SU-DHL-6 (cell line): ENCODE data around the gene KLHL30.

Experiments used
- H2AFZ ChIP-seq: fragments of 200-600 bp; sonication (generic); 2 replicates; pipeline ENCODE4 v1.6.1; 2014; ENCODE audit warnings: low read depth, mild to moderate bottlenecking, moderate library complexity, mixed read lengths, antibody characterized with exemption, low read length; ENCODE audit not compliant: severe bottlenecking
- H3F3A ChIP-seq: fragments of 200-600 bp; shearing (Covaris generic); 2 replicates; pipeline ENCODE4 v1.6.0; 2016; ENCODE audit warnings: antibody characterized with exemption, mild to moderate bottlenecking; ENCODE audit not compliant: insufficient read depth
- H3K27ac ChIP-seq: fragments of 200-600 bp; sonication (generic); 2 replicates; pipeline ENCODE4 v1.5.1; 2016; ENCODE audit warnings: low read depth, mild to moderate bottlenecking, low read length, moderate library complexity, mixed read lengths
- H3K27me3 ChIP-seq: fragments of 200-600 bp; sonication (generic), shearing (Covaris generic); 2 replicates; pipeline ENCODE4 v1.6.0; 2014; ENCODE audit warnings: mild to moderate bottlenecking, low read length
- H3K36me3 ChIP-seq: fragments of 200-600 bp; sonication (generic); 2 replicates; pipeline ENCODE4 v1.6.1; 2014; ENCODE audit warnings: mild to moderate bottlenecking, low read length, mixed read lengths
- H3K4me2 ChIP-seq: fragments of 300-600, 200-600 bp; shearing (Covaris generic), sonication (generic); 2 replicates; pipeline ENCODE4 v1.6.0; 2014; ENCODE audit warnings: low read length, low read depth, mild to moderate bottlenecking; ENCODE audit not compliant: poor library complexity, severe bottlenecking
- H3K4me3 ChIP-seq: fragments of 200-600 bp; sonication (generic); 2 replicates; pipeline ENCODE4 v1.5.1; 2014; ENCODE audit warnings: antibody characterized with exemption, low read length, mild to moderate bottlenecking, mixed read lengths; ENCODE audit not compliant: insufficient read depth, poor library complexity, severe bottlenecking
- H3K79me2 ChIP-seq: fragments of 200-600 bp; sonication (generic); 2 replicates; pipeline ENCODE4 v1.6.1; 2014; ENCODE audit warnings: mild to moderate bottlenecking, low read length, moderate library complexity; ENCODE audit not compliant: insufficient read depth
- H3K9ac ChIP-seq: fragments of 200-600 bp; sonication (generic); 2 replicates; pipeline ENCODE4 v1.7.0; 2014; ENCODE audit warnings: mild to moderate bottlenecking, low read length
- H3K9me2 ChIP-seq: fragments of 200-600 bp; sonication (generic); replicated peaks from 2 replicates; pipeline ENCODE4 v1.6.1; 2014; ENCODE audit warnings: low read length; ENCODE audit not compliant: insufficient read depth
- H3K9me3 ChIP-seq: fragments of 200-600 bp; sonication (generic); 2 replicates; pipeline ENCODE4 v1.6.1; 2014; ENCODE audit warnings: low read length, mixed read lengths; ENCODE audit not compliant: insufficient read depth
- H4K20me1 ChIP-seq: fragments of 200-600 bp; sonication (generic); 2 replicates; pipeline ENCODE4 v1.6.1; 2014; ENCODE audit warnings: low read depth, mild to moderate bottlenecking, antibody characterized with exemption, low read length, moderate library complexity, mixed read lengths
- EZH2phosphoT487 ChIP-seq: fragments of 200-600 bp; sonication (generic), shearing (Covaris generic); conservative IDR thresholded peaks from 2 replicates; pipeline ENCODE4 v1.6.1; 2018; ENCODE audit warnings: mild to moderate bottlenecking, antibody characterized with exemption, low read length, moderate library complexity, mixed read lengths
- TF ChIP-seq, protein P1 (sequence below): fragments of 200-600 bp; sonication (generic); IDR thresholded peaks from one replicate; pipeline ENCODE4 v1.5.1; 2017; ENCODE audit warnings: antibody characterized with exemption, mild to moderate bottlenecking, low read length, moderate library complexity; ENCODE audit not compliant: insufficient read depth, poor library complexity, severe bottlenecking

Gene KLHL30

DNA sequence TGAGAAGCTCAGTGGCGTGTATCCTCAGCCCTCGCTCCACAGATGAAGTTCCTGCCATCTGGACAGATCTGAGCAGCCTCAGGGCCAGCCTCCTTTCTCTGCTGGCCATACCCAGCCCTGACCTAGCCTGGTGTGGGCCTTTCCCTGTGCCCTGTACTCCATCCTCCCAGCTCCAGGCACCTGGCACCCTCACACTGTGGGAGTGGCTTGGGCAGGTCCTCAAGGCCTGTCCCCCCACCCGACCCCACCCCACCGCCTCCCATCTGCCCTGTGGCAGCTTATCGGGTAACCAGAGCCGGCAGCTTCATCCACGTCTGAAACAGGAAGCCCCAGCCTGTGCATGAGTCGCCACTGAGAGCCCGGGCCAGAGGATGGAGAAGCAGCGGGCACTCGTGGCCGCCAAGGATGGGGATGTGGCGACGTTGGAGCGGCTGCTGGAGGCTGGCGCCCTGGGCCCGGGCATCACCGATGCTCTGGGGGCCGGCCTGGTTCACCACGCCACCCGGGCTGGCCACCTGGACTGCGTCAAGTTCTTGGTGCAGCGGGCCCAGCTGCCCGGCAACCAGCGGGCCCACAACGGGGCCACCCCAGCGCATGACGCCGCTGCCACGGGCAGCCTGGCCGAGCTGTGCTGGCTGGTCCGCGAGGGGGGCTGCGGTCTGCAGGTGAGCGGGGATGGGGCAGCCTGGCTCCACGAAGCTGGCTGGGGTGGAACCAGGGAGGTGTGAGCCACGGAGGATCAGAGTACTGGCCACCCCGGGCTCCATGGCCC lies 38.2 kb upstream of the KLHL30 start, which contains the start of gene ESPNL:
Gene ESPNL (plus strand): TSS at position 292 of the 772 bp plus-strand sequence. CDS start 80 bp downstream, at position 372.
- Histone ChIP-seq H3K9me2 (no peaks in the 10 kb centered on the region), H3K27ac (no peak within 1 kb of the TSS), H3K4me3 (no peak within 1 kb of the TSS), H3K9me3 (no peaks in the 10 kb centered on the region), H3K36me3 (no peaks in the 10 kb centered on the region), H3K27me3 (no peaks in the 10 kb centered on the region), H3F3A (0 out of 2 replicates have a peak, but pooled peaks cover 5% of the 10 kb centered on the region), H4K20me1 (no peaks in the 10 kb centered on the region), H3K9ac (no peak within 1 kb of the TSS), H3K4me2 (no peak within 1 kb of the TSS), H3K79me2 (no peaks in the 10 kb centered on the region), H2AFZ (no peak within 1 kb of the TSS)
- TF ChIP-seq EZH2phosphoT487: no peak
- TF ChIP-seq, protein P1, sequence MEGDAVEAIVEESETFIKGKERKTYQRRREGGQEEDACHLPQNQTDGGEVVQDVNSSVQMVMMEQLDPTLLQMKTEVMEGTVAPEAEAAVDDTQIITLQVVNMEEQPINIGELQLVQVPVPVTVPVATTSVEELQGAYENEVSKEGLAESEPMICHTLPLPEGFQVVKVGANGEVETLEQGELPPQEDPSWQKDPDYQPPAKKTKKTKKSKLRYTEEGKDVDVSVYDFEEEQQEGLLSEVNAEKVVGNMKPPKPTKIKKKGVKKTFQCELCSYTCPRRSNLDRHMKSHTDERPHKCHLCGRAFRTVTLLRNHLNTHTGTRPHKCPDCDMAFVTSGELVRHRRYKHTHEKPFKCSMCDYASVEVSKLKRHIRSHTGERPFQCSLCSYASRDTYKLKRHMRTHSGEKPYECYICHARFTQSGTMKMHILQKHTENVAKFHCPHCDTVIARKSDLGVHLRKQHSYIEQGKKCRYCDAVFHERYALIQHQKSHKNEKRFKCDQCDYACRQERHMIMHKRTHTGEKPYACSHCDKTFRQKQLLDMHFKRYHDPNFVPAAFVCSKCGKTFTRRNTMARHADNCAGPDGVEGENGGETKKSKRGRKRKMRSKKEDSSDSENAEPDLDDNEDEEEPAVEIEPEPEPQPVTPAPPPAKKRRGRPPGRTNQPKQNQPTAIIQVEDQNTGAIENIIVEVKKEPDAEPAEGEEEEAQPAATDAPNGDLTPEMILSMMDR: no peak

GRCh38 chr2:238100821-238101771 lies 37.4 kb upstream of the KLHL30 start:
- Histone ChIP-seq H3K9ac (no peak overlapping the region), H3K36me3 (no peaks in the 10 kb centered on the region), H4K20me1 (no peaks in the 10 kb centered on the region), H3K4me2 (no peak overlapping the region), H3F3A (0 out of 2 replicates have a peak, but pooled peaks cover 5% of the 10 kb centered on the region), H3K4me3 (no peak overlapping the region), H3K9me3 (no peaks in the 10 kb centered on the region), H3K79me2 (no peaks in the 10 kb centered on the region), H3K9me2 (no peaks in the 10 kb centered on the region), H2AFZ (no peak overlapping the region), H3K27me3 (no peaks in the 10 kb centered on the region), H3K27ac (no peak overlapping the region)
- TF ChIP-seq, protein P1: no peak
- no peak for TF ChIP-seq EZH2phosphoT487

DNA sequence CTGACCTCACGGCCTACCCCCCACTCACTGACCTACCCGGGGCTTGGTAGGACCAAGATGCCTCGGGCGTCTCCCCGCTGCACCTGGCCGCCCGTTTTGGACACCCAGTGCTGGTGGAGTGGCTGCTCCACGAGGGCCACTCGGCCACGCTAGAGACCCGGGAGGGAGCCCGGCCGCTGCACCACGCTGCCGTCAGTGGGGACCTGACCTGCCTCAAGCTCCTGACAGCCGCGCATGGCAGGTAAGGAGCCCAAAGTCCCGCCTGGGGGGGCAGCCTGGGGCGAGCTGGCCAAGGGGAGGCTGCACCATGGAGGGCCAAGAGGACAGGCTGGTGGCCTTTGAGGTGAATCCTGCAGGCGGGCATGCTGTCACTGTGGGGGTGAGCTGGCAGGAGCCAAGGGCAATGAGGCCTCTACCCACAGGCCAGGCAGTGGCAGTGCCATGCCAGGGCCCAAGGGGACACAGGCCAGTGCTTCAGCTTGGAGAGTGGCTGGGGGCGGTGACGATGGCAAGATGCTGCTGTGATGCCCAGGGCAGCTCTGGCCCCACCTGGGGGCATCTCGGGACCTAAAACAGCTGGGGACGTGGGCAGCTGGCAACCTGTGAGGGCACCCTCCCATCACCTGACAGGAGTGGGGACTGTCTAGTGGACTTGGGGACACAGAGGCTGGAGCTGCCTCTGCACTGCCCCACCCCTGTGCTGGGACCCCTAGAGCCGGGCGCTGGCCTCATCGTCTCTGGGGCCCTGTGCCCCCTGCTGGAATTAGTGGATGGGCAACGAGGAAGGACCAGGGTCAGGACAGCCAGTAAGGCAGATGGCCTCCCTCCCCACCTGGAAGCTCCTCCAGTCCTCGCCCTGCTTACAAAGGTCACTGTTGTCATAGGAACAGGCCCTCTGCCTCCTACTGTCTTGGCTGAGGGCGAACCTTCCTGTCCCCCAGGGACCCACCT lies 36.3 kb upstream of the KLHL30 start:
- TF ChIP-seq, protein P1: no peak
- no peak for TF ChIP-seq EZH2phosphoT487
- no peaks in the 10 kb centered on the region for H3K79me2 ChIP-seq
- H3K27ac ChIP-seq: no peak overlapping the region

More for the DNA sequence above, 36.3 kb upstream of the KLHL30 start:
- H3K9me2 ChIP-seq: no peaks in the 10 kb centered on the region
- no peak overlapping the region for H3K9ac ChIP-seq
- H4K20me1 ChIP-seq: no peaks in the 10 kb centered on the region
- 0 out of 2 replicates have a peak, but pooled peaks cover 5% of the 10 kb centered on the region for H3F3A ChIP-seq
- H3K4me2 ChIP-seq: no peak overlapping the region
- H3K27me3 ChIP-seq: no peaks in the 10 kb centered on the region
- no peak overlapping the region for H3K4me3 ChIP-seq
- no peak overlapping the region for H2AFZ ChIP-seq
- no peaks in the 10 kb centered on the region for H3K9me3 ChIP-seq
- no peaks in the 10 kb centered on the region for H3K36me3 ChIP-seq
